Measurements from ENCODE around the gene SIRT2. TPM values are rescaled to one million over a fixed set of nuclear protein-coding genes. Genes with fewer than 3 reads are reported as not detected.
A peak's percentile ranks its signal among the peaks of the same experiment; 100 is the strongest.
"Not testable (repeated sequence)": the region's sequence is repeated elsewhere in the genome, so short reads cannot be mapped to it uniquely, and the experiment has no call there.

The SIRT2 gene
- total RNA-seq, 1 donor from 2014 or later, result 54.2 TPM

DNA sequence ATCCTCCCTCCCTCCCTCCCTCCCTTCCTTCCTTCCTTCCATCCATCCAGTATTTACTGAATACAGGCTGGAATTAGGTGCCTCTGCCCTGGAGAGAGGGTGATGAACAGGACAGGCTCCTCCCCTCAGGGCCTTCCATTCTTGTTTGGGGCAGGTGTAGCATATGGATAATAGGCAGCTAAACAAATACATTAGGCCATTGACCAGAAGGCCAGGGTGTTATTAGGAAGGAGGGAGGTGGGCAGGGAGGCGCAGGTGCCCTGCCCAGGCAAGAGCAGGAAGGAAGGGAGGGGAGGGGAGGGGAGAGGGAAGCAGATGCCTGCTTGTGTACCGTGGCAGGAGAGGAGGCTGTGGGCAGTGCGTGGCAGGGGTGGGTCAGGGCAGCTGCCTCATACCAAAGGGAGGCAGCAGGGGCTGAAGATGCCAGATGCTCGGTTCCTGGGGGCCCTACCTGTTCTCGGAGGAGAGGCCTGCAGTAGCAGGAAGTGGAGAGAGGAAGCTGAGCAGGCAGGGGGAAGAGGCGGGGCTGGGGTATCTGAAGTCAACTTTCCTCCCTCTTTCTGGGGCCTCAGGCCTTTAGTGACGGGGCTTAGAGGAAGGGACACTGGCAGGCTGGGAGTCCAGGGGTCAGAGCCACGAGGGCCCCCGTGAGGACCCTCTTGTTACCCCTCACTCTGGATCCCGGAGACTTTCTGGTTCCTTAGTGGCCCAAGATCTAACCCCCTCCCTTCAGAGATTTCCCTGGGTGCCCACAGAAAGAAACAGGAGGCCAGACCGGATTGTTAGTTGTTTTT is 21.4 kb downstream of the SIRT2 start, which contains the start of gene RINL:
TSS of gene RINL (minus strand) at position 495 of the 794 bp plus-strand sequence. CDS start 1,533 bp downstream, outside the sequence.
- DNase-seq (ENCODE audit: low spot score), result no peak
- Mint-ChIP-seq H3K27ac (ENCODE audit: unreplicated experiment) (no peak within 1 kb of the TSS), H3K4me1 (ENCODE audit: low read depth) (no peaks in the 10 kb centered on the region), H3K36me3 (ENCODE audit: low read depth) (peaks cover 7% of the 10 kb centered on the region), H3K9me3 (ENCODE audit: low read depth) (no peaks in the 10 kb centered on the region), H3K27me3 (ENCODE audit: low read depth) (no peaks in the 10 kb centered on the region), H3K4me3 (ENCODE audit: unreplicated experiment) (no peak within 1 kb of the TSS)
- TF ChIP-seq, protein P1, sequence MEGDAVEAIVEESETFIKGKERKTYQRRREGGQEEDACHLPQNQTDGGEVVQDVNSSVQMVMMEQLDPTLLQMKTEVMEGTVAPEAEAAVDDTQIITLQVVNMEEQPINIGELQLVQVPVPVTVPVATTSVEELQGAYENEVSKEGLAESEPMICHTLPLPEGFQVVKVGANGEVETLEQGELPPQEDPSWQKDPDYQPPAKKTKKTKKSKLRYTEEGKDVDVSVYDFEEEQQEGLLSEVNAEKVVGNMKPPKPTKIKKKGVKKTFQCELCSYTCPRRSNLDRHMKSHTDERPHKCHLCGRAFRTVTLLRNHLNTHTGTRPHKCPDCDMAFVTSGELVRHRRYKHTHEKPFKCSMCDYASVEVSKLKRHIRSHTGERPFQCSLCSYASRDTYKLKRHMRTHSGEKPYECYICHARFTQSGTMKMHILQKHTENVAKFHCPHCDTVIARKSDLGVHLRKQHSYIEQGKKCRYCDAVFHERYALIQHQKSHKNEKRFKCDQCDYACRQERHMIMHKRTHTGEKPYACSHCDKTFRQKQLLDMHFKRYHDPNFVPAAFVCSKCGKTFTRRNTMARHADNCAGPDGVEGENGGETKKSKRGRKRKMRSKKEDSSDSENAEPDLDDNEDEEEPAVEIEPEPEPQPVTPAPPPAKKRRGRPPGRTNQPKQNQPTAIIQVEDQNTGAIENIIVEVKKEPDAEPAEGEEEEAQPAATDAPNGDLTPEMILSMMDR (IDR thresholded peaks at IDR 0.05), result no peak

DNA sequence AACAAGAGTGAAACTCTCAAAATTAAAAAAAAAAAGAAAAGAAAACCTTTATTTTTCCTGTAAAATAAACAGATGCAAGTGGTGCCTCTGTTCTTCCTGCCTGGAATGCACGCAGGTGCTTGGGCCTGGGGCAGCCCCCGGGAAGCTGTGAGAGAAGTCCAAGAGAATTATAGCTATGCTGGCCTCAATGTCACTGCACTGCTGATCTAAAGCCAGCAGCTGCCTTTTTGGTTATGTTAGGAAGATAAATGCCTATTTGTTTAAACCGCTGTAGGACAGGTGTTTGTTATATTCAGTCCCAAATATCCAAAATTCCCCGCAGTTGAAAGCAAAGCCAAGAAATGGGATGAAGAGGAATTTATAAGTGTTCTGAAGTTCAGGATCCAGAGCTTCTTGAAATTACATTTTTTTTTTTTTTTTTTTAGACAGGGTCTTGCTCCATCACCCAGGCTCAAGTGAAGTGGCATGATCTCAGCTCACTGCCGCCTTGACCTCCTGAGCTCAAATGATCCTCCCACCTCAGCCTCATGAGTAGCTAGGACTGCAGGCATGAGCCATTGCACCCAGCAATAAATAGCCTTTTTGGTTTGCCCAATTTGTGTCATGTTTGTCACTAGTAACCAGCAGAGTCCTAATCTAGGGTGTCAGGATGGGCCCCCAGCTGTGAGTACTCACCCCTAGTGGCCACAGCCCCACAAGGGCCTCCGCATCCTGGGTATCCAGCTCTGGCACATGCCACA is 23.6 kb downstream of the SIRT2 start:
- H3K9me3 Mint-ChIP-seq (ENCODE audit: low read depth), result no peaks in the 10 kb centered on the region
- no peak for DNase-seq (ENCODE audit: low spot score)
- H3K36me3 Mint-ChIP-seq (ENCODE audit: low read depth), result no peaks in the 10 kb centered on the region
- no peak overlapping the region for H3K4me3 Mint-ChIP-seq (ENCODE audit: unreplicated experiment)
- TF ChIP-seq, protein P1 (IDR thresholded peaks at IDR 0.05), result no peak
- H3K4me1 Mint-ChIP-seq (ENCODE audit: low read depth), result no peaks in the 10 kb centered on the region
- no peaks in the 10 kb centered on the region for H3K27me3 Mint-ChIP-seq (ENCODE audit: low read depth)
- no peak overlapping the region for H3K27ac Mint-ChIP-seq (ENCODE audit: unreplicated experiment)

DNA sequence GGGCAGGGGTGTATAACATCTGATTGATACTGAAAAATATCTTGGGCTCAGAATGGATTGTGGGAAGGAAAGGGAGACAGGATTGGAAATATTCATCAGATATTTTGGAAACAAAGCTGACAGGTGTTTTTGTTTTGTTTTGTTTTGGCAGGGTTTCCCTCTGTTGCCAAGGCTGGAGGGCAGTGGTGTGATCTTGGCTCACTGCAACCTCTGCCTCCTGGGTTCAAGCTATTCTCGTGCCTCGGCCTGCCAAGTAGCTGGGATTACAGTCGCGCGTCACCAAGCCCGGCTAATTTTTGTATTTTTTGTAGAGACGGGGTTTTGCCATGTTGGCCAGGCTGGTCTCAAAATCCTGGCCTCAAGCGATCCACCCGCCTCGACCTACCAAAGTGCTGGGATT is 26.0 kb downstream of the SIRT2 start:
- H3K27me3 Mint-ChIP-seq (ENCODE audit: low read depth); H3K4me1 Mint-ChIP-seq (ENCODE audit: low read depth); H3K4me3 Mint-ChIP-seq (ENCODE audit: unreplicated experiment); H3K9me3 Mint-ChIP-seq (ENCODE audit: low read depth); DNase-seq (ENCODE audit: low spot score); H3K36me3 Mint-ChIP-seq (ENCODE audit: low read depth); H3K27ac Mint-ChIP-seq (ENCODE audit: unreplicated experiment): not testable (repeated sequence)

DNA sequence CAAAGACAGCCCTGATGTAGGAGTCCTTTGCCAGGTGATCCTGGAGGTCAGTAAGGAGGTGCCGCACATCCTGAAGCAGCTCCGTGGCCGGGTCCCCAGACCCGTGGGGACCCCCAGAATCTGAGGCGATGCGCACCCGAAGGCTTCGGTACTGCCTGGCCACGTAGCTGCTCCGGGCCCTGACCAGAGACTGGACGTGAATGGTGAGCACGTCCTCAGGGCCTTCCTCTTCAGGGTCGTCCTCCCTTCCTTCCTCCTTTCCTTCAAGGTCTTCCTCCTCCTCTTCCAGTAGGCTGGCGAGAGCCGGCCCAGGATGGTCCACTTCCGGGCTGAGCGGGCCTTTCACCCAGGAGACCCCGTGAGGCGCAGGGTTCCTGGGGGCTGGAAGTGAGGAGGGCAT is 28.8 kb downstream of the SIRT2 start:
- Mint-ChIP-seq H3K9me3 (ENCODE audit: low read depth) (no peaks in the 10 kb centered on the region), H3K36me3 (ENCODE audit: low read depth) (no peaks in the 10 kb centered on the region), H3K27me3 (ENCODE audit: low read depth) (no peaks in the 10 kb centered on the region), H3K4me1 (ENCODE audit: low read depth) (peaks cover 9% of the 10 kb centered on the region), H3K27ac (ENCODE audit: unreplicated experiment) (no peak overlapping the region), H3K4me3 (ENCODE audit: unreplicated experiment) (peak overlapping the region; percentile 35)
- TF ChIP-seq, protein P1 (IDR thresholded peaks at IDR 0.05), result no peak
- no peak for DNase-seq (ENCODE audit: low spot score)

DNA sequence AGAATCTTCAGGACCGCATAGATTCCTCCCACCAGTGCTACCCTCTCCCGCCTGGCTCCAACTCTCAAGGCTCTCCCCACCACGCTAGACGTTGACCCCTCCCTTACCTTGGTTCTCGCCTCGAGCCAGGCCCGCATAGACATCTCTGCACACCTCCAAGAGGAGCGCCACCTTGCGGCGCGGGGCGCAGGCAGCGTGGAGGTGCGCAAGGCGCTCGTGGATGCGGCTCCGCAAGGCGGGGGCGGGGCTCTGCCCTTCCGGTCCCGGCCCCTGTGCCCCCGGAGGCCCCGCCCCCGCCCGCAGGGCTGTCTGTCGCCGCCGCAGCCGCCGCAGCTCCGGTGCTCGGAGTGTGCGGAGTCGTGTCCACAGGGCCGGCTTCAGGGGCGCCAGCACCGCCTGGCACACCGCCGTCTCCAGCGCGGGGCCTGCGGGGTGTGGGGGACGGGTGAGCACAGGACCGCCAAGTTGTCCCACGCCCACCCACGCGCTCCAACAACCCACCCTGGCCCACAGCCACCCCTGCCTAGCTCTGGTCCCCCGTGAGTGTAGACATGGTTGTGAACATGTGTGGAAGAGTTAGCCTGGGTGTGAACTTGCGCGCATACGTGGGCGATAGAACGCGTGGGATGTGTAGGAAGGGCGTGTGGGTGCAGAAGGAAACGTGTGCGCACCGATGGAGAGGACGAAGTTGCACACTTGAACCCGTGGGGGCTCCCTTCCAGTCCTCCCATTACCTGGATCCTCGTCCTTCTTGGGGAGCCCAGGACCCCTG is 29.4 kb downstream of the SIRT2 start:
- TF ChIP-seq, protein P1 (IDR thresholded peaks at IDR 0.05), result peak; percentile 83
- Mint-ChIP-seq H3K27ac (ENCODE audit: unreplicated experiment) (no peak overlapping the region), H3K9me3 (ENCODE audit: low read depth) (no peaks in the 10 kb centered on the region), H3K36me3 (ENCODE audit: low read depth) (no peaks in the 10 kb centered on the region), H3K4me1 (ENCODE audit: low read depth) (peaks cover 9% of the 10 kb centered on the region), H3K27me3 (ENCODE audit: low read depth) (no peaks in the 10 kb centered on the region), H3K4me3 (ENCODE audit: unreplicated experiment) (peak overlapping the region; percentile 68)
- no peak for DNase-seq (ENCODE audit: low spot score)
